ENCODE results near the gene CSF1R.

Gene CSF1R

GRCh38 chr5:150085950-150086715 lies at the start of gene CSF1R:
Gene CSF1R, minus strand, starts transcription at chr5:150086554. Its CDS starts 127 bp downstream, at chr5:150086427.
- DNase-seq: no peak

- DNase-seq: no peak
Observed at GRCh38 chr5:150135557-150136304, 49.4 kb upstream of the CSF1R start.

- no peak for DNase-seq
Observed at GRCh38 chr5:150134198-150134588, 47.8 kb upstream of the CSF1R start.

GRCh38 chr5:150133581-150134197 lies 47.3 kb upstream of the CSF1R start:
- no peak for DNase-seq

- DNase-seq: no peak
Observed at GRCh38 chr5:150132740-150133139, 46.4 kb upstream of the CSF1R start.

GRCh38 chr5:150131978-150132694 lies 45.8 kb upstream of the CSF1R start:
- no peak for DNase-seq

- DNase-seq: no peak
Observed at GRCh38 chr5:150131461-150131860, 45.1 kb upstream of the CSF1R start.

- no peak for DNase-seq
Observed at GRCh38 chr5:150130493-150130922, 44.2 kb upstream of the CSF1R start.

GRCh38 chr5:150129813-150130492 lies 43.6 kb upstream of the CSF1R start:
- no peak for DNase-seq

GRCh38 chr5:150129454-150129812 lies 43.1 kb upstream of the CSF1R start:
- no peak for DNase-seq

GRCh38 chr5:150126921-150127265 lies 40.5 kb upstream of the CSF1R start:
- no peak for DNase-seq

GRCh38 chr5:150126199-150126920 lies 40.0 kb upstream of the CSF1R start:
- DNase-seq: no peak

GRCh38 chr5:150125334-150125733 lies 39.0 kb upstream of the CSF1R start:
- DNase-seq: no peak

- no peak for DNase-seq
Observed at GRCh38 chr5:150124596-150124995, 38.2 kb upstream of the CSF1R start.

- no peak for DNase-seq
Observed at GRCh38 chr5:150124111-150124557, 37.8 kb upstream of the CSF1R start.

- DNase-seq: no peak
Observed at GRCh38 chr5:150123542-150123941, 37.2 kb upstream of the CSF1R start.

- no peak for DNase-seq
Observed at GRCh38 chr5:150122536-150123481, 36.5 kb upstream of the CSF1R start.

GRCh38 chr5:150122158-150122510 lies 35.8 kb upstream of the CSF1R start:
- DNase-seq: no peak

GRCh38 chr5:150121448-150122157 lies 35.2 kb upstream of the CSF1R start:
- DNase-seq: no peak
